Measurements from ENCODE around the gene CLDN22. TPM values are rescaled to one million over a fixed set of nuclear protein-coding genes. Genes with fewer than 3 reads are reported as not detected.

CLDN22 gene
- total and polyA plus RNA-seq, 10 of the 15 experiments (the other 5 are each of a cell fraction or from before 2014, with no cell fraction given): not detected

GRCh38 chr4:183318656-183319055 is 1.4 kb downstream of the CLDN22 start:
- H3K36me3 ChIP-seq (ENCODE audit: control insufficient read depth in 2 of 2, insufficient read depth in 2 of 2, low read length in 1 of 2): no peaks in the 10 kb centered on the region
- ATAC-seq (no peak; the same call in 2 of the 3 replicates), FAIRE-seq (no peak), DNase-seq (ENCODE audit: low read depth, low spot score) (no peak)
- ChIA-PET RAD21 (ENCODE audit: unreplicated experiment) (no interaction called here), POLR2A (no interaction called here), CTCF (interaction anchor here (1.2 to 2.3 kb wide), 2 partner anchors 51 to 56 kb away, joined by 3 to 6 read pairs; no protein-coding TSS in a partner anchor), SMC1A (ENCODE audit: uncharacterized antibody, unreplicated experiment) (interaction anchor here (1.0 to 1.3 kb wide), 2 partner anchors 12 to 57 kb away, joined by 3 read pairs; no protein-coding TSS in a partner anchor)
- H3K9ac ChIP-seq (ENCODE audit: control insufficient read depth, insufficient read depth, low read length): no peak overlapping the region
- no peaks in the 10 kb centered on the region for H4K20me1 ChIP-seq (ENCODE audit: control insufficient read depth, insufficient read depth)
- H3K4me2 ChIP-seq (ENCODE audit: control insufficient read depth, insufficient read depth): no peak overlapping the region
- H3K9me3 ChIP-seq (replicated peaks; ENCODE audit: control insufficient read depth, insufficient read depth, low read length): no peaks in the 10 kb centered on the region
- no peaks in the 10 kb centered on the region for H3K4me1 ChIP-seq (ENCODE audit: control insufficient read depth, insufficient read depth, low read length)
- no peaks in the 10 kb centered on the region for H3K79me2 ChIP-seq (ENCODE audit: control insufficient read depth, insufficient read depth, low read length)
- H2AFZ ChIP-seq (ENCODE audit: control insufficient read depth, low read depth, low read length): no peak overlapping the region
- in situ Hi-C loops (cut with MboI): no loop called here
- H3K27me3 ChIP-seq (replicated peaks in 1 of 2; ENCODE audit: control insufficient read depth in 2 of 2, insufficient read depth in 2 of 2, low read length in 1 of 2): no peaks in the 10 kb centered on the region; a peak in 1 of 4 replicates
- H3K27ac ChIP-seq (ENCODE audit: control insufficient read depth, insufficient read depth): no peak overlapping the region
- no TSS peak for BruUV-seq (replicated peaks)
- H3K4me3 ChIP-seq: no peak overlapping the region
- no peak for TF ChIP-seq CHD1 (IDR thresholded peaks at IDR 0.05; ENCODE audit: low read depth, low read length)
- no peak for TF ChIP-seq WRNIP1 (IDR thresholded peaks at IDR 0.05; ENCODE audit: borderline replicate concordance, low read depth, low read length)
- no peak for TF ChIP-seq NFYA (IDR thresholded peaks at IDR 0.05; ENCODE audit: borderline replicate concordance, low read depth, low read length)
- 30% methylated on average over 10 of the region's 10 CpGs for WGBS (ENCODE audit: insufficient coverage, insufficient replicate concordance, low lambda C conversion rate, missing lambda C conversion rate)
- intact Hi-C loops (cut with micrococcal nuclease; ENCODE audit: unreplicated experiment): no loop called here

- ATAC-seq (no peak), FAIRE-seq (no peak), DNase-seq (ENCODE audit: low read depth, low spot score) (no peak)
- 31% methylated on average over 9 of the region's 9 CpGs for WGBS (ENCODE audit: insufficient coverage, insufficient replicate concordance, low lambda C conversion rate, missing lambda C conversion rate)
- TF ChIP-seq CBFB (IDR thresholded peaks at IDR 0.05; ENCODE audit: low read depth) (no peak), ZBTB11 (CRISPR knock-in tag; IDR thresholded peaks at IDR 0.05) (no peak), POU2F2 (IDR thresholded peaks at IDR 0.05; ENCODE audit: borderline replicate concordance, low read depth, low read length) (no peak), MYB (IDR thresholded peaks at IDR 0.05; ENCODE audit: borderline replicate concordance, low read depth, low read length) (no peak), IKZF1 (conservative IDR thresholded peaks at IDR 0.05) (no peak), CEBPZ (IDR thresholded peaks at IDR 0.05; ENCODE audit: low read depth, low read length) (no peak), ZNF274 (IDR thresholded peaks at IDR 0.05; ENCODE audit: insufficient read depth, insufficient read length) (no peak)
- in situ Hi-C loops (cut with MboI): no loop called here
- Histone ChIP-seq H4K20me1 (ENCODE audit: control insufficient read depth, insufficient read depth) (no peaks in the 10 kb centered on the region), H3K27me3 (replicated peaks in 1 of 2; ENCODE audit: control insufficient read depth in 2 of 2, insufficient read depth in 2 of 2, low read length in 1 of 2) (no peaks in the 10 kb centered on the region; a peak in 1 of 4 replicates), H3K36me3 (ENCODE audit: control insufficient read depth in 2 of 2, insufficient read depth in 2 of 2, low read length in 1 of 2) (no peaks in the 10 kb centered on the region), H3K4me2 (ENCODE audit: control insufficient read depth, insufficient read depth) (no peak overlapping the region), H3K79me2 (ENCODE audit: control insufficient read depth, insufficient read depth, low read length) (no peaks in the 10 kb centered on the region), H2AFZ (ENCODE audit: control insufficient read depth, low read depth, low read length) (no peak overlapping the region), H3K9me3 (replicated peaks; ENCODE audit: control insufficient read depth, insufficient read depth, low read length) (no peaks in the 10 kb centered on the region), H3K4me3 (no peak overlapping the region), H3K27ac (ENCODE audit: control insufficient read depth, insufficient read depth) (no peak overlapping the region), H3K4me1 (ENCODE audit: control insufficient read depth, insufficient read depth, low read length) (no peaks in the 10 kb centered on the region), H3K9ac (ENCODE audit: control insufficient read depth, insufficient read depth, low read length) (no peak overlapping the region)
- BruUV-seq (replicated peaks): no TSS peak
- ChIA-PET POLR2A (no interaction called here), RAD21 (ENCODE audit: unreplicated experiment) (no interaction called here), SMC1A (ENCODE audit: uncharacterized antibody, unreplicated experiment) (no interaction called here), CTCF (no interaction called here)
- intact Hi-C loops (cut with micrococcal nuclease; ENCODE audit: unreplicated experiment): no loop called here
Observed at GRCh38 chr4:183314806-183315205, 5.3 kb downstream of the CLDN22 start.

Measured in GM12878 (cell line).